ENCODE measurements around the gene GULP1.
"Not testable (repeated sequence)": the region's sequence is repeated elsewhere in the genome, so short reads cannot be mapped to it uniquely, and the experiment has no call there.

GULP1 gene

DNA sequence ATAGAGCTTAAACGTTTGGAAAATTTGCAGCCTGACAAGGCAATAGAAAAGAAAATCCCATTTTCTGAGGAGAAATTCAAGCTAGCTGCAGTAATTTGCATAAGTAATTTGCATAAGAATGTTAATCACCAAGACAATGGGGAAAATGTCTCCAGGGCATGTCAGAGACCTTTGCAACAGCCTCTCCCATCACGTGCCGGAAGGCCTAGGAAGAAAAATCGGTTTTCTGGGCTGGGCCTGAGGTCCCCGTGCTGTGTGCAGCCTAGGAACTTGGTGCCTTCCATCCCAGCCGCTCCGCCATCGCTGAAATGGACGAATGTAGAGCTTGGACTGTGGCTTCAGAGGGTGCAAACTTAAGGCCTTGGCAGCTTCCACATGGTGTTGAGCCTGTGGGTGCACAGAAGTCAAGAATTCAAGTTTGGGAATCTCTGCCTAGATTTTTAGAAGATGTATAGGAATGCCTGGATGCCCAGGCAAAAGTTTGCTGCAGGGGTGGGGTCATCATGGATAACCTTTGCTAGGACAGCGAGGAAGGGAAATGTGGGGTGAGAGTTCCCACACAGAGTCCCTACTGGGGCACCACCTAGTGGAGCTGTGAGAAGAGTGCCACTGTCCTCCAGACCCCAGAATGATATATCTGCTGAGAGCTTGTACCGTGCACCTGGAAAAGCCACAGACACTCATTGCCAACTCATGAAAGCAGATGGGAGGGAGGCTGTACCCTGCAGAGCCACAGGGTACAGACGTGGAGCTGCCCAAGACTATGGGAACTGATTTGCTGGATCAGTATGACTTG is 164.6 kb downstream of the GULP1 start:
- Histone ChIP-seq H3K4me3 (ENCODE audit: low read depth, low read length) (no peak overlapping the region), H3K4me1 (ENCODE audit: control insufficient read depth, insufficient read depth, low read length) (no peaks in the 10 kb centered on the region), H3K9me3 (ENCODE audit: control insufficient read depth, insufficient read depth, low read depth, low read length) (no peaks in the 10 kb centered on the region), H3K27ac (ENCODE audit: extremely low read depth, low read depth, low read length) (no peak overlapping the region), H3K36me3 (ENCODE audit: control insufficient read depth in 2 of 2, insufficient read depth in 1 of 2, low read length in 2 of 2) (no peaks in the 10 kb centered on the region)
- ChIA-PET CTCF (interaction anchor here (0.6 to 0.7 kb wide), 2 partner anchors 80 to 208 kb away, joined by 3 to 4 read pairs; no protein-coding TSS in a partner anchor), POLR2A (no interaction called here)
- no peak for TF ChIP-seq ZBTB49 (tag by site-specific recombination; IDR thresholded peaks at IDR 0.05; ENCODE audit: low read depth)
- no peak for TF ChIP-seq ZNF423 (tag by site-specific recombination; IDR thresholded peaks at IDR 0.05)
- no peak for TF ChIP-seq ZFP69B (tag by site-specific recombination; IDR thresholded peaks at IDR 0.05)
- TF ChIP-seq ZNF292 (tag by site-specific recombination; IDR thresholded peaks at IDR 0.05; ENCODE audit: borderline replicate concordance, low read depth), result no peak
- TF ChIP-seq ZNF654 (tag by site-specific recombination; IDR thresholded peaks at IDR 0.05; ENCODE audit: low read depth), result 0 out of 2 replicates have a peak, but pooled peaks have one; percentile 4

DNA sequence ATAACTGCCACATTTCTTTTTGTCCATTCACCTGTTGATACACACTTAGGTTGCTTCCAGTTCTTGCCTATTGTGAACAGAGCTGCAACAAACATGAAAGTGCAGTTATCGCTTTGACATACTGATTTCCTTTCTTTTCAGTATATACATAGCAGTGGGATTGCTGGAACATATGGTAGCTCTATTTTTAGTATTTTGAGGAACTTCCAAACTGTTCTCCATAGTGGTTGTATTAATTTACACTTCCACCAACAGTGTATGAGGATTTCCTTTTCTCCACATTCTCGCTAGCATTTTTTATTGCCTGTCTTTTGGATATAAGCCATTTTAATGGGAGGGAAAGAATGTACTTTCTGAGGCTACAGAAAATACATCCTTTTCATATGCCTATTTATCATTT is 167.4 kb downstream of the GULP1 start:
- no peak overlapping the region for H3K4me3 ChIP-seq (ENCODE audit: low read depth, low read length)
- H3K36me3 ChIP-seq (ENCODE audit: control insufficient read depth in 2 of 2, insufficient read depth in 1 of 2, low read length in 2 of 2), result no peaks in the 10 kb centered on the region
- H3K4me1 ChIP-seq (ENCODE audit: control insufficient read depth, insufficient read depth, low read length), result no peaks in the 10 kb centered on the region
- TF ChIP-seq SP3 (tag by site-specific recombination; IDR thresholded peaks at IDR 0.05) (no peak), SCRT2 (tag by site-specific recombination; IDR thresholded peaks at IDR 0.05) (peak; percentile 56; the same call in 1 of the 2 replicates)
- POLR2A ChIA-PET, result no interaction called here
- CTCF ChIA-PET, result no interaction called here
- H3K9me3 ChIP-seq (ENCODE audit: control insufficient read depth, insufficient read depth, low read depth, low read length), result no peaks in the 10 kb centered on the region
- no peak overlapping the region for H3K27ac ChIP-seq (ENCODE audit: extremely low read depth, low read depth, low read length)

- POLR2A ChIA-PET; H3K27ac ChIP-seq (ENCODE audit: extremely low read depth, low read depth, low read length); H3K36me3 ChIP-seq (ENCODE audit: control insufficient read depth in 2 of 2, insufficient read depth in 1 of 2, low read length in 2 of 2); H3K4me3 ChIP-seq (ENCODE audit: low read depth, low read length); H3K4me1 ChIP-seq (ENCODE audit: control insufficient read depth, insufficient read depth, low read length); H3K9me3 ChIP-seq (ENCODE audit: control insufficient read depth, insufficient read depth, low read depth, low read length): not testable (repeated sequence)
- CTCF ChIA-PET, result interaction anchor here (1.3 kb wide), 1 partner anchor 966 kb away, joined by 3 read pairs; no protein-coding TSS in a partner anchor
Observed at GRCh38 chr2:188466078-188466477, 174.4 kb downstream of the GULP1 start.

- Histone ChIP-seq H3K4me1 (ENCODE audit: control insufficient read depth, insufficient read depth, low read length) (no peaks in the 10 kb centered on the region), H3K4me3 (ENCODE audit: low read depth, low read length) (no peak overlapping the region), H3K9me3 (ENCODE audit: control insufficient read depth, insufficient read depth, low read depth, low read length) (no peaks in the 10 kb centered on the region), H3K27ac (ENCODE audit: extremely low read depth, low read depth, low read length) (no peak overlapping the region), H3K36me3 (ENCODE audit: control insufficient read depth in 2 of 2, insufficient read depth in 1 of 2, low read length in 2 of 2) (no peaks in the 10 kb centered on the region)
- CTCF ChIA-PET, result interaction anchor here (1.3 kb wide), 1 partner anchor 967 kb away, joined by 3 read pairs; no protein-coding TSS in a partner anchor
- POLR2A ChIA-PET, result no interaction called here
- TF ChIP-seq ZNF513 (tag by site-specific recombination; IDR thresholded peaks at IDR 0.05) (no peak), ZNF768 (tag by site-specific recombination; IDR thresholded peaks at IDR 0.05) (no peak), ZBTB6 (tag by site-specific recombination; IDR thresholded peaks at IDR 0.05) (no peak), ZNF707 (tag by site-specific recombination; IDR thresholded peaks at IDR 0.05) (no peak), PRDM2 (tag by site-specific recombination; IDR thresholded peaks at IDR 0.05; ENCODE audit: borderline replicate concordance) (no peak), RBAK (tag by site-specific recombination; IDR thresholded peaks at IDR 0.05) (no peak), REPIN1 (tag by site-specific recombination; IDR thresholded peaks at IDR 0.05; ENCODE audit: low read depth) (no peak), ZNF239 (tag by site-specific recombination; IDR thresholded peaks at IDR 0.05) (no peak), ZNF184 (tag by site-specific recombination; IDR thresholded peaks at IDR 0.05) (no peak)
Observed at GRCh38 chr2:188466761-188467160, 175.1 kb downstream of the GULP1 start.

Data from HEK293 (cell line).